Right lobe of liver (tissue), 4 donors: ENCODE data around the gene RNF157.

Source experiments
- POLR2A ChIP-seq: fragments of 450-650 bp; IDR thresholded peaks from one replicate; pipeline ENCODE4 v1.6.1; 2017; ENCODE audit warnings: antibody characterized with exemption, mild to moderate bottlenecking
- TF ChIP-seq, protein P1 (sequence below), 4 donors: fragments of 200-600 bp in 3 of 4; fragments of 450-650 bp in 1 of 4; IDR thresholded peaks; one replicate each; pipeline versions ENCODE4 v1.5.1 to v1.8.0; 2016 to 2022; ENCODE audit warnings: antibody characterized with exemption in 4 of 4, mild to moderate bottlenecking in 2 of 4
- donor health status: DM: no; HTN: no; CAD: no.
- donor health status: DM: no; HTN: no; CAD: no.
- donor health status: DM: no; HTN: yes; CAD: no.

DNA sequence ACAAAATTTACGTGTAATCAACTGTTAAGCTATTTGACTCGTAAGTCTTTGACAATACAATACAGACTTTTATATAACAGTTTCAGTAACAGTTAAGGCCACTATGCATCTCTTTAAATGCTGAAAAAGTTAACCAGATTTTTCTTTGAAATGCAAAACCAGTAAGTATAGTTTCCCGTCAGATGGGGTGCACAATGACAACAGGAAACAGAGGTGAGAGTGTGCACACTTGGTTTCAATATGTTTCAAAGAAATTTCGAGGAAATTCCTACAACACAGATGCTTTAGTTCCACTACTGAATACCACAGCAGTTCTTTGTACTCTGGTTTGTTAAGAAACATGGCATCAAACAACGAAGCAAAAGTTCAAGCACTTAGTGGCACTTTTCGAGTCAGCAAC lies 48.4 kb downstream of the RNF157 start:
- TF ChIP-seq, protein P1, sequence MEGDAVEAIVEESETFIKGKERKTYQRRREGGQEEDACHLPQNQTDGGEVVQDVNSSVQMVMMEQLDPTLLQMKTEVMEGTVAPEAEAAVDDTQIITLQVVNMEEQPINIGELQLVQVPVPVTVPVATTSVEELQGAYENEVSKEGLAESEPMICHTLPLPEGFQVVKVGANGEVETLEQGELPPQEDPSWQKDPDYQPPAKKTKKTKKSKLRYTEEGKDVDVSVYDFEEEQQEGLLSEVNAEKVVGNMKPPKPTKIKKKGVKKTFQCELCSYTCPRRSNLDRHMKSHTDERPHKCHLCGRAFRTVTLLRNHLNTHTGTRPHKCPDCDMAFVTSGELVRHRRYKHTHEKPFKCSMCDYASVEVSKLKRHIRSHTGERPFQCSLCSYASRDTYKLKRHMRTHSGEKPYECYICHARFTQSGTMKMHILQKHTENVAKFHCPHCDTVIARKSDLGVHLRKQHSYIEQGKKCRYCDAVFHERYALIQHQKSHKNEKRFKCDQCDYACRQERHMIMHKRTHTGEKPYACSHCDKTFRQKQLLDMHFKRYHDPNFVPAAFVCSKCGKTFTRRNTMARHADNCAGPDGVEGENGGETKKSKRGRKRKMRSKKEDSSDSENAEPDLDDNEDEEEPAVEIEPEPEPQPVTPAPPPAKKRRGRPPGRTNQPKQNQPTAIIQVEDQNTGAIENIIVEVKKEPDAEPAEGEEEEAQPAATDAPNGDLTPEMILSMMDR (IDR thresholded peaks at IDR 0.05), result no peak
- no peak for TF ChIP-seq POLR2A
